Parathyroid adenoma (tissue), 2 donors: ENCODE results near the gene CYP51A1.
"Not testable (repeated sequence)": the region's sequence is repeated elsewhere in the genome, so short reads cannot be mapped to it uniquely, and the experiment has no call there.

ENCODE experiments used
- H2AFZ ChIP-seq: fragments of 300-600 bp; sonication (generic); one replicate; pipeline ENCODE4 v1.7.0; 2017; ENCODE audit warnings: antibody characterized with exemption, mild to moderate bottlenecking
- H3K27ac ChIP-seq: fragments of 300-600 bp; sonication (generic); one replicate; pipeline ENCODE4 v1.7.0; 2017
- H3K27me3 ChIP-seq: fragments of 300-600 bp; sonication (generic); one replicate; pipeline ENCODE4 v1.7.0; 2017; ENCODE audit warnings: low read length; ENCODE audit not compliant: control insufficient read depth, insufficient read depth
- H3K36me3 ChIP-seq: fragments of 300-600 bp; sonication (generic); one replicate; pipeline ENCODE4 v1.7.0; 2017; ENCODE audit warnings: low read length; ENCODE audit not compliant: control insufficient read depth, insufficient read depth
- H3K4me1 ChIP-seq: fragments of 300-600 bp; sonication (generic); one replicate; pipeline ENCODE4 v1.7.0; 2017; ENCODE audit warnings: control low read depth
- H3K4me2 ChIP-seq: fragments of 300-600 bp; sonication (generic); one replicate; pipeline ENCODE4 v1.7.0; 2017; ENCODE audit warnings: low read length
- H3K4me3 ChIP-seq: fragments of 300-600 bp; sonication (generic); one replicate; pipeline ENCODE4 v1.7.0; 2017; ENCODE audit warnings: low read depth, low read length
- H3K79me2 ChIP-seq: fragments of 300-600 bp; sonication (generic); one replicate; pipeline ENCODE4 v1.7.0; 2017; ENCODE audit warnings: control low read depth
- H3K9ac ChIP-seq: fragments of 300-600 bp; sonication (generic); one replicate; pipeline ENCODE4 v1.7.0; 2017; ENCODE audit warnings: mild to moderate bottlenecking
- H3K9me3 ChIP-seq: fragments of 300-600 bp; sonication (generic); one replicate; pipeline ENCODE4 v1.7.0; 2017; ENCODE audit warnings: low read length; ENCODE audit not compliant: control insufficient read depth
- TF ChIP-seq, protein P1 (sequence below): fragments of 300-600 bp; sonication (generic); IDR thresholded peaks from one replicate; pipeline ENCODE4 v1.7.0; 2017; ENCODE audit warnings: antibody characterized with exemption, mild to moderate bottlenecking
- donor health status: primary hyperparathyroidism.

CYP51A1 gene

DNA sequence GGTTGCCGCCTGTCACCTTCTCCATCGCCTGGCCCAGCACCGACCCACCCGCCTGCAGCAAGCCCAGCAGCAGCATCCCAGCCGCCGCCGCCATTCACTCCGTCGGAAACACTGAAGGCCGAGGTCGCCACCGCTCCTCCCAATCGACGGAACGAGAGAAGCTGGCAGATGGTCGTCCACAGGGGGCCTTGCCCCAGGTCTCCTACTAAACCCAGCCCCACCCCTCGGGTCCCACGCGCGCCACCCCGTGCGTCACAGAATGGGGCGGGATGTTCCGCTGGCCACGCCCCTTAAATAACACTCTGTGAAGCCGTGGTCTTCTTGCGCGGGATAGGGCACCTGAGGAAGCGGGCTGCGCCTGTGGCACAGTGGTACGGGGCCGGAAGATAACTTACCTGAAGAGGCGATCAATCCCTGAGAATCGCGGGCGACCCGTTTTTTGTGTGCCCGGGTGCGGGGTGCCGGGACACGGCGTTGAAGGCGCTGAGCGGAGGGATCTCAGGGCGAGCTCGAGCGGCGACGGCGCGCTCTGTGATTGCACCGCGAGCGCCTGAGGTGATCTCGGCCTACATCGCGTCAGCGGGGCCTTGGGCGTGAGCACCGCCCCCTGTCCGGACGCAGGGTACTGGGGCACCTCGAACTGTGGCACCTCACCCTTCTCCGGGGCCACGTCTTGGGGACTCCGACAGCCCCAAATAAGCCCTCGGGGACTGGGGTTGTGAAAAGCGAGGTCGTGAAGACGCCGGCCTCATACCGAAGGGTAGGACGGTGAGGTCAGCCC lies at the start of gene CYP51A1:
TSS of gene CYP51A1 (minus strand) at position 207 of the 781 bp plus-strand sequence. CDS start at position 94, 113 bp downstream.
- no peaks in the 10 kb centered on the region for H3K27me3 ChIP-seq
- no peaks in the 10 kb centered on the region for H3K9me3 ChIP-seq
- peaks cover 3% of the 10 kb centered on the region for H3K4me1 ChIP-seq
- TF ChIP-seq, protein P1, sequence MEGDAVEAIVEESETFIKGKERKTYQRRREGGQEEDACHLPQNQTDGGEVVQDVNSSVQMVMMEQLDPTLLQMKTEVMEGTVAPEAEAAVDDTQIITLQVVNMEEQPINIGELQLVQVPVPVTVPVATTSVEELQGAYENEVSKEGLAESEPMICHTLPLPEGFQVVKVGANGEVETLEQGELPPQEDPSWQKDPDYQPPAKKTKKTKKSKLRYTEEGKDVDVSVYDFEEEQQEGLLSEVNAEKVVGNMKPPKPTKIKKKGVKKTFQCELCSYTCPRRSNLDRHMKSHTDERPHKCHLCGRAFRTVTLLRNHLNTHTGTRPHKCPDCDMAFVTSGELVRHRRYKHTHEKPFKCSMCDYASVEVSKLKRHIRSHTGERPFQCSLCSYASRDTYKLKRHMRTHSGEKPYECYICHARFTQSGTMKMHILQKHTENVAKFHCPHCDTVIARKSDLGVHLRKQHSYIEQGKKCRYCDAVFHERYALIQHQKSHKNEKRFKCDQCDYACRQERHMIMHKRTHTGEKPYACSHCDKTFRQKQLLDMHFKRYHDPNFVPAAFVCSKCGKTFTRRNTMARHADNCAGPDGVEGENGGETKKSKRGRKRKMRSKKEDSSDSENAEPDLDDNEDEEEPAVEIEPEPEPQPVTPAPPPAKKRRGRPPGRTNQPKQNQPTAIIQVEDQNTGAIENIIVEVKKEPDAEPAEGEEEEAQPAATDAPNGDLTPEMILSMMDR, result no peak
- no peaks in the 10 kb centered on the region for H3K36me3 ChIP-seq
- peak within 1 kb of the TSS; percentile 88 for H3K4me3 ChIP-seq
- peak within 1 kb of the TSS; percentile 96 for H3K27ac ChIP-seq
- H3K9ac ChIP-seq, result peak within 1 kb of the TSS; percentile 48
- H3K79me2 ChIP-seq, result peaks cover 4% of the 10 kb centered on the region
- peak within 1 kb of the TSS; percentile 93 for H2AFZ ChIP-seq
- peak within 1 kb of the TSS; percentile 86 for H3K4me2 ChIP-seq

DNA sequence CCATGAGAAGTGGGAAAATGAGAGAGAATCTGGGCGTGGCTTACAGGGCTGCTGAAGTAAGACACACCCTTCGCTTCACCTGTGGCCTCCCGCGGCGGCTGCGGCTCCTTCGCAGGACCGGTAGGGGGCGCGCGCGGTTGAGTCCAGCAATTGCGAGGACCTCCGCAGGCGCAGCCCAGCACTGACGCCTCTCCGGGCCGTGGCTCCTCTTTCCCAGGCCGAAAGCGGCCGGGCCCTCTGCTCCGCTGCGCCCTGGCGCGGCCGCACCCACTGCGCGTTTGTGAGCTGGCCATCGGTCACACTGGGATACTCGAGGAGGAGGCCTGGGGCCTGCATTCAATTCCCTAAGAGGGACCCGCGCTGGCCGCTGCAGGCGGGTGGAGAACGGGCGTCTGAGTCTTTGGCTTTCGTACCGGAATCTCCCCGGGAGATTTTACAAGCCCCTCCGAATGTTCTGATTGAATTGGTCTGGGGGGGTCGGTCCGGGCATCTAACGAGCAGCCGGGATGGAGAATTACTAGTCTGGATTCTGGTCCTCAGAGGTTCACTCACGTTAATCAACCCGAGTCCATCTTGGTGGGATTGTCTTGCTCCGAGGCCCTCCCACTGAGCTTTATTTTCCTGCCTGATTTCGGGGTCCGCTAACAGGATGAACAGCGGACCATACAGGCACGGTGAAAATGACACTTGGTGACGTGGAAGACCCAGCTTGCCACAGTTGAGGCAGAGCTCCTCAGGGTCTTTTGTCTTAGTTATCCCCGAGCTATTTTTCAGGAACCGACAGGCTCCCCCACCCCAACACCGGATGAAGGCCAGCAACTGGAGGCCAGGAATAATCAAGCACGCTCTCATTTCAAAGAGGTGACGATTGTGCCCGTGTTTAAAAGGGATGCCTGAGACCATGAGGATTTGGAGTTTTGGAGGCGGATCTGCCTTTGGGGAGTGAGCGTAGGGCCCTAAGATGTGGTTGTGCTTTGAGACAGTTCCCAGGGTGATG lies 44.9 kb upstream of the CYP51A1 start, which contains the start of gene LRRD1:
TSS of gene LRRD1 (minus strand) at position 215 of the 997 bp plus-strand sequence. CDS start 13,940 bp downstream, outside the sequence.
- Histone ChIP-seq H3K79me2 (no peaks in the 10 kb centered on the region), H3K9me3 (no peaks in the 10 kb centered on the region), H3K27me3 (no peaks in the 10 kb centered on the region), H2AFZ (peak within 1 kb of the TSS; percentile 97), H3K4me2 (peak within 1 kb of the TSS; percentile 70), H3K36me3 (no peaks in the 10 kb centered on the region), H3K27ac (peak within 1 kb of the TSS; percentile 65), H3K4me3 (peak within 1 kb of the TSS; percentile 34), H3K9ac (no peak within 1 kb of the TSS), H3K4me1 (no peaks in the 10 kb centered on the region)
- TF ChIP-seq, protein P1, result peak; percentile 98

DNA sequence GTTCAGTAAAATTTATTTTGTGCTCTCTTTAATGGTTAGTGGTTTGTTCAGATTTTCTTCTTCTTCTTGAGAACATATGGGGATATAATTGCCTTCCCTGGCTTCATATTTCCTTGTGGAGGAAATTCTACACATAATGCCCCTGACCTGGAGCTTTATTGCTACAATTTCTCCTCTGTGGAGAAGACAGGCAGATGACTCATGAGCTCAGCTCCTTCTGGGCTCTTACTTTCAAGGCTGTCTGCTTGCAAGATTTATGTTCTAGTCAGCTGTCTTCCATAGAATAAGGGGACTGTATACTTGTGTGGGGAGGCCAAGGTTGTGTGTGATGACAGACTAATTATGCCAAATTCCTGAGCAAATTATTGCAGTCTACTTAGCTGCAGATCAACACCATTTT lies 43.1 kb upstream of the CYP51A1 start:
- Histone ChIP-seq H3K9ac (no peak overlapping the region), H2AFZ (no peak overlapping the region), H3K36me3 (no peaks in the 10 kb centered on the region), H3K4me2 (no peak overlapping the region), H3K27me3 (no peaks in the 10 kb centered on the region), H3K27ac (no peak overlapping the region), H3K79me2 (no peaks in the 10 kb centered on the region), H3K4me1 (no peaks in the 10 kb centered on the region), H3K4me3 (no peak overlapping the region), H3K9me3 (no peaks in the 10 kb centered on the region)
- TF ChIP-seq, protein P1, result no peak

DNA sequence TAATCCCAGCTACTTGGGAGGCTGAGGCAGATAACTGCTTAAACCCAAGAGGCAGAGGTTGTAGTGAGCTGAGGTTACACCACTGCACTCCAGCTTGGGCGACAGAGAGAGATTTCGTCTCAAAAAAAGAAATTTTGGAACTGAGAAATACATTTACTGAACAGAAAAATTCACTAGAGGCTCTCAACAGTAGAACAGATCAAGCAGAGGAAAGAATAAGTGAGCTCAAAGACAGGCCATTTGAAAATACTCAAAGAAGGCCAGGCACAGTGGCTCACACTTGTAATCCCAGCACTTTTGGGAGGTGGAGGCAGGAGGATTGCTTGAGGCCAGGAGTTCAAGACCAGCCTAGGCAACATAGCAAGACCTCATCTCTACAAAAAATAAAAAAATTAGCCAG lies 35.3 kb upstream of the CYP51A1 start:
- not testable (repeated sequence) for H3K9ac ChIP-seq, H2AFZ ChIP-seq, H3K27me3 ChIP-seq, H3K4me1 ChIP-seq, H3K27ac ChIP-seq, H3K4me2 ChIP-seq, H3K9me3 ChIP-seq, H3K79me2 ChIP-seq, H3K36me3 ChIP-seq, H3K4me3 ChIP-seq

DNA sequence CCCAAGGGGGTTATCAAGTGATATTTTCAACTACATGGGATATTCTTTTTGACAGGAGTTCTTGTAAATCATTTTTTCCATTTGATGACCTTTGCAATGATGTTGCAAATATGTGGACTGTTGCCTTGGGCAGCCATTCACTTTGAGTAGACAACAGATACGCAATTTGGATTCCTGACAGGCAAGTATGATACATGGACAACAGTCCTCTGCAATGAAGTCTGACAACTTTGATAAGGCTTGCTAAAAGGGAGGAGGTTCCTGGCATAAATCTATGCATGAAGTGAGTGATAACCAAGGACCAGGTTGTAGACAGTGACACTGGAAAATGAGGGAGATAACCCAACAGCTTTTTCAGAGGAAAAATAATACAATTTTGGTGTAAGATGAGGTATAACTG lies 27.0 kb upstream of the CYP51A1 start:
- no peak overlapping the region for H3K4me2 ChIP-seq

More for the DNA sequence above, 27.0 kb upstream of the CYP51A1 start:
- TF ChIP-seq, protein P1, result no peak
- Histone ChIP-seq H3K27me3 (no peaks in the 10 kb centered on the region), H3K9ac (no peak overlapping the region), H3K4me1 (no peaks in the 10 kb centered on the region), H3K27ac (no peak overlapping the region), H3K9me3 (no peaks in the 10 kb centered on the region), H3K4me3 (no peak overlapping the region), H2AFZ (no peak overlapping the region), H3K79me2 (no peaks in the 10 kb centered on the region), H3K36me3 (no peaks in the 10 kb centered on the region)
